Vagina (tissue), 2 donors: Measurements from ENCODE around the gene CEMIP2.

Source experiments
- CTCF ChIP-seq, 3 experiments: fragments of 450-650 bp in 2 of 3; fragments of 200-600 bp in 1 of 3; sonication (generic) in 1 of 3; IDR thresholded peaks; one replicate each; pipeline ENCODE4 v1.5.1; 2017 to 2019; ENCODE audit warnings: antibody characterized with exemption in 3 of 3, mild to moderate bottlenecking in 2 of 3, moderate library complexity in 2 of 3
- POLR2AphosphoS5 ChIP-seq, 2 donors: sonication (generic); formaldehyde crosslinking; IDR thresholded peaks; one replicate each; pipeline ENCODE4 v1.9.0; 2017; ENCODE audit warnings: antibody characterized with exemption in 2 of 2, mild to moderate bottlenecking in 2 of 2, low read depth in 1 of 2; ENCODE audit not compliant: insufficient read depth in 1 of 2

- TF ChIP-seq POLR2AphosphoS5 (IDR thresholded peaks at IDR 0.05; ENCODE audit: insufficient read depth in 1 of 2, low read depth in 1 of 2) (no peak), CTCF (IDR thresholded peaks at IDR 0.05) (no peak)
Measured at GRCh38 chr9:71755230-71755629, 13.1 kb downstream of the CEMIP2 start.
